B cell (primary cell): ENCODE data around the gene EXOC4.
"Not testable (repeated sequence)": the region's sequence is repeated elsewhere in the genome, so short reads cannot be mapped to it uniquely, and the experiment has no call there.

ENCODE experiments used
- EZH2 ChIP-seq: IDR thresholded peaks from 2 replicates; pipeline ENCODE4 v1.6.1; 2012; ENCODE audit warnings: borderline replicate concordance, low read depth, mild to moderate bottlenecking, moderate library complexity, low read length; ENCODE audit not compliant: insufficient read depth, poor library complexity, severe bottlenecking
- TF ChIP-seq, protein P1 (sequence below): fragments of 200-600 bp; IDR thresholded peaks from one replicate; pipeline ENCODE4 v1.8.0; 2022; ENCODE audit warnings: antibody characterized with exemption, mild to moderate bottlenecking

DNA sequence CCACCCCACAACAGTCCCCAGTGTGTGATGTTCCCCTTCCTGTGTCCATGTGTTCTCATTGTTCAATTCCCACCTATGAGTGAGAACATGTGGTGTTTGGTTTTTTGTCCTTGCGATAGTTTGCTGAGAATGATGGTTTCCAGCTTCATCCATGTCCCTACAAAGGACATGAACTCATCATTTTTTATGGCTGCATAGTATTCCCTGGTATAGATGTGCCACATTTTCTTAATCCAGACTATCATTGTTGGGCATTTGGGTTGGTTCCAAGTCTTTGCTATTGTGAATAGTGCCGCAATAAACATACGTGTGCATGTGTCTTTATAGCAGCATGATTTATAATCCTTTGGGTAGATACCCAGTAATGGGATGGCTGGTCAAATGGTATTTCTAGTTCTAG lies 26.1 kb downstream of the EXOC4 start:
- TF ChIP-seq, protein P1, sequence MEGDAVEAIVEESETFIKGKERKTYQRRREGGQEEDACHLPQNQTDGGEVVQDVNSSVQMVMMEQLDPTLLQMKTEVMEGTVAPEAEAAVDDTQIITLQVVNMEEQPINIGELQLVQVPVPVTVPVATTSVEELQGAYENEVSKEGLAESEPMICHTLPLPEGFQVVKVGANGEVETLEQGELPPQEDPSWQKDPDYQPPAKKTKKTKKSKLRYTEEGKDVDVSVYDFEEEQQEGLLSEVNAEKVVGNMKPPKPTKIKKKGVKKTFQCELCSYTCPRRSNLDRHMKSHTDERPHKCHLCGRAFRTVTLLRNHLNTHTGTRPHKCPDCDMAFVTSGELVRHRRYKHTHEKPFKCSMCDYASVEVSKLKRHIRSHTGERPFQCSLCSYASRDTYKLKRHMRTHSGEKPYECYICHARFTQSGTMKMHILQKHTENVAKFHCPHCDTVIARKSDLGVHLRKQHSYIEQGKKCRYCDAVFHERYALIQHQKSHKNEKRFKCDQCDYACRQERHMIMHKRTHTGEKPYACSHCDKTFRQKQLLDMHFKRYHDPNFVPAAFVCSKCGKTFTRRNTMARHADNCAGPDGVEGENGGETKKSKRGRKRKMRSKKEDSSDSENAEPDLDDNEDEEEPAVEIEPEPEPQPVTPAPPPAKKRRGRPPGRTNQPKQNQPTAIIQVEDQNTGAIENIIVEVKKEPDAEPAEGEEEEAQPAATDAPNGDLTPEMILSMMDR = not testable (repeated sequence)
- TF ChIP-seq EZH2 = not testable (repeated sequence)
